ENCODE results near the gene ARAF. TPM values are rescaled to one million over a fixed set of nuclear protein-coding genes. Genes with fewer than 3 reads are reported as not detected.

Gene ARAF
- total RNA-seq (2021; fragmentation: NEBNext Ultra II Directional; extraction: Animal tissue kit (Norgen Biotek cat#: 25700)) = 45.2 and 48.3 TPM in 2 replicates
- 39.0 and 56.8 TPM in 2 replicates for polyA plus RNA-seq (2011; rRNA removed)
- 32.0 TPM for polyA plus RNA-seq (2011; cell fraction: cytosol; rRNA removed)
- polyA plus RNA-seq (2011; cell fraction: nucleus; rRNA removed) = 111 TPM
- 25.7 to 47.0 TPM (median 43.2 TPM) in 4 replicates for polyA plus RNA-seq (2012, experiment 1 of 2)
- polyA plus RNA-seq (2012, experiment 2 of 2) = 37.8 TPM
- polyA plus RNA-seq (2013, experiment 1 of 2) = 34.6 TPM
- 37.9 TPM for polyA plus RNA-seq (2013, experiment 2 of 2)
- polyA minus RNA-seq (2011; rRNA and poly(A)+ RNA removed) = 75.5 and 77.0 TPM in 2 replicates
- 21.1 TPM for polyA minus RNA-seq (2011; cell fraction: cytosol; rRNA and poly(A)+ RNA removed)
- 27.7 TPM for polyA minus RNA-seq (2011; cell fraction: nucleus; rRNA and poly(A)+ RNA removed)
- long read RNA-seq, experiment 1, transcript ARAF-203 (16 exons, 2,458 nt) = major isoform, 5 of 30 reads
- long read RNA-seq, experiment 1, partial matches to known transcripts = 22 of 30 reads
- long read RNA-seq, experiment 1, other reads (novel, unspliced or antisense) = 3 of 30 reads
- long read RNA-seq, experiment 2, transcript ARAF-203 (16 exons, 2,458 nt) = major isoform, 9 of 21 reads
- long read RNA-seq, experiment 2, partial matches to known transcripts = 2 of 21 reads
- long read RNA-seq, experiment 2, other reads (novel, unspliced or antisense) = 9 of 21 reads

DNA sequence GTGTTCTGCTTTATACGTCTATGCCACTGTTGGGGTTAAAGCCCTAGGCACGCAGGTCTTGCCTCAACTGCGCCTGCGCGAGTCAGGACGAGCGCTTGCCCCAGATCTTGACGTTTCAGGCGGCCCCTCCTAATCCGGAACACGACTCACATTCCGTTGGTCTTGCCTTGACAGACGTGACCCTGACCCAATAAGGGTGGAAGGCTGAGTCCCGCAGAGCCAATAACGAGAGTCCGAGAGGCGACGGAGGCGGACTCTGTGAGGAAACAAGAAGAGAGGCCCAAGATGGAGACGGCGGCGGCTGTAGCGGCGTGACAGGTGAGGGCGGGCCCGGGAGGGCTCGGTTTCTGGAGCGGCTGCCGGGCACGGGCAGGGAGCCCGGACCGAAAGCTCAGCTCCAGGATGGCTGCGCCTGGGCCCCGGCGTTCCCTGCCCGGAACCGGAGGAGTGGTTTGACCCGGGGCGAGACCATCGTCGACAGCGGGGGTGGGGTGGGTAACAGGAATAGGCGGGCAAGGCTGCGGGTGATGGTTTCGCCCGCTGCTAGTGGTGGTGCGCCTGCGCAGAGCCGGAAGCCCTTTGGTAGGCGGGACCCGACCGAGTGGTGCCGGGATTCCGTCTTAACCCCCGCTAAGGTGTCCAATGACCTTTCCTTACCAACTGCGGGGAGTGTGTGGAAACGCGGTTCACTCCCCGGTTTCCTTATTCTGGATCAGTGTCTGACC is at the start of gene ARAF:
Gene ARAF, plus strand, starts transcription at position 272 of the 725 bp plus-strand sequence. CDS start 1,763 bp downstream, outside the sequence.
- H3K9ac ChIP-seq (replicated peaks in 1 of 4; ENCODE audit: extremely low read depth in 1 of 4, low read depth in 3 of 4, low read length in 3 of 4) = peak within 1 kb of the TSS; percentile 80 to 87 (median 82)
- no peak within 1 kb of the TSS; the same call in 1 of the 2 replicates for H2BK5ac ChIP-seq (ENCODE audit: low read depth, low read length)
- whole genome bisulfite sequencing, 2 experiments (ENCODE audit: extremely low coverage in 1 of 2, insufficient coverage in 1 of 2, insufficient read length in 1 of 2, insufficient replicate concordance in 2 of 2, low coverage in 1 of 2, low lambda C conversion rate in 2 of 2, missing lambda C conversion rate in 1 of 2) = 1% methylated on average over 17 of the region's 59 CpGs; no CpG with 5 or more reads in 1 of the 2 experiments
- no peaks in the 10 kb centered on the region for H3K9me3 ChIP-seq (ENCODE audit: insufficient read depth in 2 of 2, low read depth in 1 of 2, low read length in 1 of 2)
- H3K4me1 ChIP-seq (replicated peaks in 1 of 4; ENCODE audit: control insufficient read depth in 3 of 4, insufficient read depth in 4 of 4, low read length in 3 of 4) = no peaks in the 10 kb centered on the region
- POLR2A ChIA-PET (ENCODE audit: partially characterized antibody) = interaction anchor here (0.9 to 1.6 kb wide), 3 partner anchors 13 to 48 kb away, joined by 3 to 6 read pairs (median 5); no protein-coding TSS in a partner anchor
- H3K27me3 ChIP-seq (replicated peaks in 1 of 4; ENCODE audit: control insufficient read depth in 3 of 4, extremely low read depth in 1 of 4, insufficient read depth in 3 of 4, low read length in 3 of 4) = no peaks in the 10 kb centered on the region
- no peak within 1 kb of the TSS for H4K5ac ChIP-seq (ENCODE audit: insufficient read length, low read depth, low read length)
- H2BK15ac ChIP-seq (ENCODE audit: low read length) = no peak within 1 kb of the TSS
- H3K18ac ChIP-seq (ENCODE audit: extremely low read depth, low read length) = peak within 1 kb of the TSS; percentile 93
- H2BK12ac ChIP-seq (ENCODE audit: low read depth, low read length) = no peak within 1 kb of the TSS
- peak within 1 kb of the TSS; percentile 90 for H3K27ac ChIP-seq (ENCODE audit: low read depth, low read length)
- no peaks in the 10 kb centered on the region for H3K79me1 ChIP-seq (ENCODE audit: low read depth, low read length)
- CTCF ChIA-PET (ENCODE audit: partially characterized antibody) = interaction anchor here (0.7 to 1.0 kb wide), 3 partner anchors 53 to 151 kb away, joined by 3 to 4 read pairs (median 3); no protein-coding TSS in a partner anchor
- no peak within 1 kb of the TSS for H4K91ac ChIP-seq (replicated peaks; ENCODE audit: insufficient read length, low read length)
- H3K79me2 ChIP-seq (ENCODE audit: control insufficient read depth in 1 of 2, insufficient read depth in 2 of 2, low read length in 2 of 2) = peaks cover 0 to 7% of the 10 kb centered on the region in 2 experiments; a peak in 1 of 4 replicates
- H3K14ac ChIP-seq (ENCODE audit: insufficient read length) = no peak within 1 kb of the TSS
- no peak within 1 kb of the TSS for H2AK5ac ChIP-seq (ENCODE audit: low read depth, low read length)
- no peak within 1 kb of the TSS for H2BK20ac ChIP-seq (ENCODE audit: low read length)
- H3K36me3 ChIP-seq (ENCODE audit: control insufficient read depth in 2 of 4, insufficient read depth in 4 of 4, low read length in 3 of 4) = peaks cover 4 to 25% (median 10%) of the 10 kb centered on the region in 4 experiments; a peak in 7 of 8 replicates
- H4K20me1 ChIP-seq (replicated peaks in 1 of 2; ENCODE audit: control insufficient read depth in 1 of 2, insufficient read depth in 2 of 2, low read length in 2 of 2) = peaks cover 0 to 2% of the 10 kb centered on the region in 2 experiments
- H3K4ac ChIP-seq (replicated peaks; ENCODE audit: insufficient read length, low read depth, low read length) = no peak within 1 kb of the TSS
- no peak within 1 kb of the TSS for H2BK120ac ChIP-seq (replicated peaks; ENCODE audit: low read depth, low read length)
- peak within 1 kb of the TSS; percentile 25 for H3K56ac ChIP-seq (replicated peaks; ENCODE audit: insufficient read length, low read depth, low read length)
- peak within 1 kb of the TSS; percentile 97 for H4K8ac ChIP-seq (ENCODE audit: extremely low read depth, insufficient read depth, low read length)
- peak within 1 kb of the TSS; percentile 69 to 98 (median 84) for H3K4me3 ChIP-seq (ENCODE audit: extremely low read depth in 1 of 4, insufficient read depth in 2 of 4, low read depth in 3 of 4, low read length in 4 of 4)
- H3K23me2 ChIP-seq (ENCODE audit: low read depth, low read length) = peaks cover 5% of the 10 kb centered on the region
- no peak within 1 kb of the TSS for H2AFZ ChIP-seq (ENCODE audit: low read length)
- peak; percentile 90 to 94 for DNase-seq (ENCODE audit: low read depth in 1 of 2, low spot score in 2 of 2)
- FAIRE-seq = peak; percentile 98
- no peak within 1 kb of the TSS for H3K23ac ChIP-seq (ENCODE audit: insufficient read length)
- H3K4me2 ChIP-seq (ENCODE audit: insufficient read depth in 1 of 2, low read depth in 2 of 2, low read length in 2 of 2) = peak within 1 kb of the TSS; percentile 78 to 92
- no peak for TF ChIP-seq EGR1 (IDR thresholded peaks at IDR 0.05; ENCODE audit: borderline replicate concordance, low read depth, low read length)
- TF ChIP-seq, protein P1, sequence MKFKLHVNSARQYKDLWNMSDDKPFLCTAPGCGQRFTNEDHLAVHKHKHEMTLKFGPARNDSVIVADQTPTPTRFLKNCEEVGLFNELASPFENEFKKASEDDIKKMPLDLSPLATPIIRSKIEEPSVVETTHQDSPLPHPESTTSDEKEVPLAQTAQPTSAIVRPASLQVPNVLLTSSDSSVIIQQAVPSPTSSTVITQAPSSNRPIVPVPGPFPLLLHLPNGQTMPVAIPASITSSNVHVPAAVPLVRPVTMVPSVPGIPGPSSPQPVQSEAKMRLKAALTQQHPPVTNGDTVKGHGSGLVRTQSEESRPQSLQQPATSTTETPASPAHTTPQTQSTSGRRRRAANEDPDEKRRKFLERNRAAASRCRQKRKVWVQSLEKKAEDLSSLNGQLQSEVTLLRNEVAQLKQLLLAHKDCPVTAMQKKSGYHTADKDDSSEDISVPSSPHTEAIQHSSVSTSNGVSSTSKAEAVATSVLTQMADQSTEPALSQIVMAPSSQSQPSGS (IDR thresholded peaks at IDR 0.05; ENCODE audit: low read length) = no peak
- TF ChIP-seq BCL11A (IDR thresholded peaks at IDR 0.05; ENCODE audit: low read depth in 2 of 2, low read length in 2 of 2) = no peak
- TF ChIP-seq TBP (IDR thresholded peaks at IDR 0.05; ENCODE audit: low read depth, low read length) = peak; percentile 18; the same call in 1 of the 2 replicates
- no peak for TF ChIP-seq RFX5 (IDR thresholded peaks at IDR 0.05; ENCODE audit: borderline replicate concordance, low read depth, low read length)
- peak; percentile 84 for TF ChIP-seq CHD1 (IDR thresholded peaks at IDR 0.05; ENCODE audit: low read depth, low read length)

Data from H1 (cell line).